Measurements from ENCODE around the gene TMEM178A.
"Not testable (repeated sequence)": the region's sequence is repeated elsewhere in the genome, so short reads cannot be mapped to it uniquely, and the experiment has no call there.

TMEM178A gene

GRCh38 chr2:39718483-39718882 lies 52.8 kb downstream of the TMEM178A start:
- no peak for DNase-seq

GRCh38 chr2:39719317-39719716 lies 53.6 kb downstream of the TMEM178A start:
- no peak for DNase-seq

- no peak for DNase-seq
These were observed 55.3 kb downstream of the TMEM178A start for GRCh38 chr2:39720970-39721369.

- no peak for DNase-seq
These were observed 57.8 kb downstream of the TMEM178A start for GRCh38 chr2:39723497-39723896.

GRCh38 chr2:39723946-39724827 lies 58.5 kb downstream of the TMEM178A start:
- DNase-seq = no peak

- DNase-seq = no peak
These were observed 59.1 kb downstream of the TMEM178A start for GRCh38 chr2:39724828-39725144.

- no peak for DNase-seq
These were observed 59.7 kb downstream of the TMEM178A start for GRCh38 chr2:39725401-39725800.

- not testable (repeated sequence) for DNase-seq
These were observed 62.4 kb downstream of the TMEM178A start for GRCh38 chr2:39728085-39728484.

- DNase-seq = peak; percentile 30
These were observed 63.2 kb downstream of the TMEM178A start for GRCh38 chr2:39728941-39729351.

GRCh38 chr2:39730276-39730675 lies 64.6 kb downstream of the TMEM178A start:
- no peak for DNase-seq

GRCh38 chr2:39730685-39731302 lies 65.1 kb downstream of the TMEM178A start:
- DNase-seq = no peak

GRCh38 chr2:39731546-39731945 lies 65.8 kb downstream of the TMEM178A start:
- DNase-seq = no peak

GRCh38 chr2:39732482-39732881 lies 66.8 kb downstream of the TMEM178A start:
- no peak for DNase-seq

GRCh38 chr2:39733070-39733674 lies 67.5 kb downstream of the TMEM178A start:
- DNase-seq = no peak

GRCh38 chr2:39734445-39734844 lies 68.7 kb downstream of the TMEM178A start:
- no peak for DNase-seq

- no peak for DNase-seq
These were observed 69.9 kb downstream of the TMEM178A start for GRCh38 chr2:39735648-39736047.

GRCh38 chr2:39736640-39737039 lies 70.9 kb downstream of the TMEM178A start:
- no peak for DNase-seq

GRCh38 chr2:39737661-39738060 lies 71.9 kb downstream of the TMEM178A start:
- DNase-seq = no peak

GRCh38 chr2:39738936-39739335 lies 73.2 kb downstream of the TMEM178A start:
- DNase-seq = no peak

- DNase-seq = no peak
These were observed 73.7 kb downstream of the TMEM178A start for GRCh38 chr2:39739386-39739785.

- DNase-seq = no peak
These were observed 76.2 kb downstream of the TMEM178A start for GRCh38 chr2:39741871-39742270.

GRCh38 chr2:39743269-39743776 lies 77.6 kb downstream of the TMEM178A start:
- DNase-seq = no peak

- DNase-seq = no peak
These were observed 89.7 kb downstream of the TMEM178A start for GRCh38 chr2:39755466-39755865.

- DNase-seq = no peak
These were observed 91.4 kb downstream of the TMEM178A start for GRCh38 chr2:39757156-39757555.
